Hematopoietic multipotent progenitor cell treated with erythropoietin and hydrocortisone succinate and interleukin-3 and kit ligand, for 6 days (in vitro differentiated cells): Measurements from ENCODE around the gene TTPAL.
"Not testable (repeated sequence)": the region's sequence is repeated elsewhere in the genome, so short reads cannot be mapped to it uniquely, and the experiment has no call there.

Source experiments
- DNase-seq: peaks from one replicate; pipeline ENCODE4 v3.0.0-alpha.2; 2015

Gene TTPAL

DNA sequence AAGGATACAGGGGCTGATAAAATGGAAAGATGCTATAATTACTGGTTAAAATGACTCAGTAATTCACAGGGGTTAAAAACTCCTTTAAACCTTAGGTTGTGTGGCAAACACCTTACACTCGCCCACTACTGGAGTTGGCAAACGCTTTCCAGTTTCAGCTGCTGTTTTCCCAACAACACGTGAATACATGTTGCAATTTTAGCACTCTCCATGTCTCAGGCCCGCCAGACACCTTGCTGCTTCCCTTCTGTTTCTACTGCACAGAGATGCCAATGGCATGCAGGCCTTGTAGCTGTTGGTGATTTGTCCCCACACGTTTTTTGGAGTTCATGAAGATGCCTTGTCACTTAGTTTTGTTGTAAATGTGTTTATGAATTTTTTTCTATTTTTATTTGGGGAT is 5.3 kb upstream of the TTPAL start:
- no peak for DNase-seq

- peak; percentile 54 for DNase-seq
Observed at GRCh38 chr20:44471481-44471882, 4.2 kb upstream of the TTPAL start.

DNA sequence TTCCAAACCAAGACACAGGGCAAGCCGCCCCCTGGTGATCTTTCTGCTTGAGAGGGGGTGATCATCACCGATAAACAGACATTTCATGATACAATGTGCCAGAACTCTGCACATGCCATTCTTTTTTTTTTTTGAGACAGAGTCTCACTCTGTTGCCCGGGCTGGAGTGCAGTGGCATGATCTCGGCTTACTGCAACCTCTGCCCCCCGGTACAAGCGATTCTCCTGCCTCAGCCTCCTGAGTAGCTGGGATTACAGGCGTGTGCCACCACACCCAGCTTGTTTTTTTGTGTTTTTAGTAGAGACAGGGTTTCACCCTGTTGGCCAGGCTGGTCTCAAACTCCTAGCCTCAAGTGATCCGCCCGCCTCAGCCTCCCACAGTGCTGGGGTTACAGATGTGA is 3.4 kb upstream of the TTPAL start:
- DNase-seq = not testable (repeated sequence)

- DNase-seq = peak; percentile 24
Observed at GRCh38 chr20:44475372-44475693, 341 bp upstream of the TTPAL start.

DNA sequence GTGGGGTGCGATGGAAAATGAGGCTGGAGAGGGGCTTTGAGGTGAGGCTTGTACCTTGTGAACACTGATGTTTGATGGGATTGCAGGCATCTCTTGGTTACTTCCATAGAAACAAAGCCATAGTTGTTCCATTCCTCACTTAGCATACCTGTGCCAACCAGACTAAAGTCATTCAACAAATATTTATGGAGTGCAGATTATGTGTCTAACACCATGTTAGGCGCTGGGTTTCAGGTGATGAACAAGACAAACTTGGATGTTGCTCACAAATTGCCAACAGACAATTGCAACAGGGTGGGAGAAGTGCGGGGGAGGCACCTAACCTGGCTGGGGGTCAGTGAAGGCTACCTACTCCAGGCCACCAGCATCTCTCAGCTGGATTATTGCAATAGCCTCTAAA is 1.5 kb downstream of the TTPAL start:
- no peak for DNase-seq

DNA sequence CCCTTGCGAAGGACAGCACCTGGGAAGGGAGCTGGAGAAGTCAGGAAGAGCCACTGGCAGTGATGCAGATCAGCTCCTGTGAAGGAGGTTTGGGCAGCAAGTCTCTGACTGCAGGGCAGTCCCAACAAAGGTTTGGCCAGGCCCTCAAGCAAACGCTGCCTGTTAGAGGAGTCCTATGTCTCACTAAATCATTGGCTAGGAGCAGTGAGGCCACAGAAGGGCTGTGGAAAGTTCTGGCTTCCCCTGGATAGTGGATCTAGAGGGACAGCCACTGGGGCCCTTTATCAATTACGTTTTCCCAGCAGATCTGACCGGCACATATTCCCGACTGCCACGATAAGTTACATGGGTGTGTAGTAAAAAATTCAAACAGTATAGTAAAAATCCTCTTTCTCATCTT is 2.5 kb downstream of the TTPAL start:
- DNase-seq = peak; percentile 27

DNA sequence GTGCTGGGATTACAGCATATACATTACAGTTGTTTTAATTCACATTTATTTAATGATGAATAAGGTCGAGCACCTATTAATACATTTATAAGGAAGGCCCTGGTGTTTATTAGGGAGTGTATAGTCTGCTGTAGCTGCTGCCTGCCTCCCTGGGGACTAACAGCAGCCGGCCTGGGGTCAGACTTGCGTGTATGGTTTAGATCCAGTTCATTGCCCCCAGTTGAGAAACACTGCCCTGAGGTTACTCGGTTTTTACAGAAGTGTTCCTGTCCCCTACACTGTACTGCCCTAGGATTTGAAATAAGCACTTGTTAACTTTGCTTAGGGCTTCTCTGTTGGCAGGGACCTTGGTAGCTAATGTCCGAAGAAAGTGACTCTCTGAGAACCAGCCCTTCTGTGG is 4.0 kb downstream of the TTPAL start:
- no peak for DNase-seq

GRCh38 chr20:44480097-44480496 is 4.4 kb downstream of the TTPAL start:
- no peak for DNase-seq

GRCh38 chr20:44481719-44482416 is 6.2 kb downstream of the TTPAL start:
- DNase-seq = no peak

DNA sequence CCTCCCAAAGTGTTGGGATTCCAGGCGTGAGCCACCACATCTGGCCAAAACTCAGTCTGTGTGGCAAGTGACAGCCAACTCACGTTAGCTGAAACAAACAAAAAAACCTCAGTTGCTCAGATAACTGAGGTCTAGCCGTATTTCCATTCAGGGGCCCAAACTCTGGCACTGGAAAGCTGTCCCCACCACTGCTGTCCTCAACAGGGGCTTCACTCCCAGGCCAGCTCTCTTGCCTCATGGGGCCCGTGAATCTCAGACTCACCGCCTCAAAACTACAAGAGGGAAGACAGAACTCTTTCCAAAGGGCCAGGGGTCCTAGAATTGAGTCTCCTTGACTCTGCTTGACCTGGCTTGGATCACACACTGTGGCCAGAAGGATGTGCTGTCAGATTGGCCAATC is 7.4 kb downstream of the TTPAL start:
- no peak for DNase-seq

- no peak for DNase-seq
Observed at GRCh38 chr20:44485078-44485829, 9.6 kb downstream of the TTPAL start.

GRCh38 chr20:44485830-44486198 is 10.1 kb downstream of the TTPAL start:
- no peak for DNase-seq

GRCh38 chr20:44488551-44488950 is 12.9 kb downstream of the TTPAL start:
- no peak for DNase-seq

GRCh38 chr20:44489223-44489622 is 13.5 kb downstream of the TTPAL start:
- DNase-seq = no peak

DNA sequence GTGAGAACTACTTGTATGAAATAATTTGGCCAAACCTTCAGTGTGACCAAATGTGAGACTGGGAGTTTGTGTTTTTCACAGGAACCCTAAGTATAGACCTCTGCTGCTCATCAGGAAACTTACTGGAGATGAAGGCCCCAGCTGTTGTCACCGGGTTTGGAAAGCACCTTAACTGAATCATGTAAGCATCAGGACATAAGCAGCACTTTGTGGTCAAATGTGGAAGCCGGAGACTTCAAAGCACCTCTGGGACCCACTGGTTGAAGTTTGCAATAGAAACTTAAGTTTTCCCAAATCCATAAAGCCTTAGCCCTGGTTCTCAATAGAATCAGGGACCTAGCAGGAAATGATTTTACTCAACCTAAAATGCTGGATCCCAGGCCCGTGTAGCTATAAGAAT is 14.3 kb downstream of the TTPAL start:
- no peak for DNase-seq

- no peak for DNase-seq
Observed at GRCh38 chr20:44491635-44492395, 16.1 kb downstream of the TTPAL start.

DNA sequence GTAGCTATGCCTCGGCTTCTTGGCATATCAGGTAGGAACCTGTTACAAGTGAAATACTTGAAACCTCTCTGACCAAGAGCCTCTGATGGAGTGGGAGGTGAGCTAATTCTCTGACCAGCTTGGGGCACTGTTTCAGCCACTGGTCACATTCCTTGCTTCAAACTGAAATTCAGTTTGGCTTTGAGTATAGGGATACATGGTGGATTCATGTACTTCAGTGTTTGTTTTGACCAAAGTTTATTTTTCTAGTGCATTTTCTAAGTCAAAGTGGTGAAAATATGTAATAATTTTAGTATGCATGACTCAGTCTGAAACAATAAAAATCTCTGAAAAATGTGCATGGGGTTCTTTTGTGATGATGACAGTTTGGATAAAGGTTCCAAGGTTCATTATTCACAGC is 18.6 kb downstream of the TTPAL start:
- no peak for DNase-seq

- DNase-seq = no peak
Observed at GRCh38 chr20:44494681-44495080, 19.0 kb downstream of the TTPAL start.

- peak; percentile 57 for DNase-seq
Observed at GRCh38 chr20:44495257-44495656, 19.6 kb downstream of the TTPAL start.

GRCh38 chr20:44495802-44496481 is 20.3 kb downstream of the TTPAL start:
- DNase-seq = no peak

GRCh38 chr20:44496976-44497375 is 21.3 kb downstream of the TTPAL start:
- DNase-seq = no peak

DNA sequence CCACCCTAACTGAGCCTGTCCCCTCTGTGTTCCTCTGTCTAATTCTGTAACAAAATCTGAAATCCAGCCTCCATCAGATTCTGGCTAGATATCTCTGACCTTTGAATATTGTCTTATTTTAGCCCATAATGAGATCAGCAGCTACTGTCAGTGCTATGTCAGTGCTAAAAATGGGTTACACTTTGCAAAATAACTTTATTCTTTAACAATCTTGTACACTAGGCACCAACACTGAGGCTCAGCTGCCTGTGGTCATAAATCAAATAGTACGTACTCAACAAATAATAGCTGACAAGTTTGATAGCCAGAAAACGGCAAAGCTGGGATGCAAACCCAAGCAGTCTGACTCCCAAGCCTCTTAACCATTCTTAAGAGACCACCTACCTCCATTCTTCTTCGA is 22.1 kb downstream of the TTPAL start:
- DNase-seq = no peak

DNA sequence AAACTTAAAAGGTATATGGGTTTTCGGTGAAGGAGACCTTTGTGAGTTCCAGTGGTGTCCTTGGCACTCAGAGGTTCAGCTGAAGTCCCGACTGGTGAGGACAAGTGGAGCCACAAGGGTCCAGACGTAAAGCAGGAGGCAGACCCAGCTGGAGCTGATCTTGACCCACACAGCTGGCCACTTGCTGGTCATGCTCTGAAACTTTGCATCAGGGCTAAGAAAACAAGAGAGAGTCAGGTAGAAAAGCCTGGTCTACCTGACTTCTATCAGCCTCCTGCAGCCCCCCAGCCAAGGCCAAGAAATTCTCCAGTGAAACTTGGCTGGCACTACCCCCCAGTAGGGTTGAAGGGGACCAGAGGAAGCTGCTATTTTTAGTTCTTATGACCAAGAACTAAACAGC is 24.5 kb downstream of the TTPAL start:
- DNase-seq = no peak

GRCh38 chr20:44501448-44501847 is 25.8 kb downstream of the TTPAL start:
- no peak for DNase-seq
